GM23338 (cell line): ENCODE data around the gene AZGP1. TPM values are rescaled to one million over a fixed set of nuclear protein-coding genes. Genes with fewer than 3 reads are reported as not detected.

ENCODE experiments used
- ATAC-seq: fragments of 200-7000 bp; cut with Tn5 transposase; 3 replicates; pipeline ENCODE4 v1.9.1; 2020
- DNase-seq: peaks from one replicate; pipeline ENCODE4 v3.0.0-alpha.2; 2015; ENCODE audit warnings: low spot score
- H2AFZ ChIP-seq: fragments of 200-600 bp; sonication (generic); 2 replicates; pipeline ENCODE4 v1.8.0; 2016; ENCODE audit warnings: antibody characterized with exemption, mild to moderate bottlenecking, moderate library complexity
- H3F3A ChIP-seq: fragments of 200-600 bp; sonication (generic); replicated peaks from 2 replicates; pipeline ENCODE4 v1.8.0; 2017; ENCODE audit warnings: antibody characterized with exemption, mixed run types, low read depth
- H3K27ac ChIP-seq: fragments of 200-600 bp; sonication (generic); 2 replicates; pipeline ENCODE4 v1.6.1; 2016; ENCODE audit warnings: low read depth
- H3K27me3 ChIP-seq: fragments of 200-600 bp; sonication (generic); 2 replicates; pipeline ENCODE4 v1.8.0; 2016; ENCODE audit warnings: mild to moderate bottlenecking, mixed run types, moderate library complexity; ENCODE audit not compliant: insufficient read depth
- H3K36me3 ChIP-seq: fragments of 200-600 bp; sonication (generic); 2 replicates; pipeline ENCODE4 v1.8.0; 2016; ENCODE audit warnings: mild to moderate bottlenecking; ENCODE audit not compliant: insufficient read depth
- H3K4me1 ChIP-seq: fragments of 200-600 bp; sonication (generic); 2 replicates; pipeline ENCODE4 v1.8.0; 2016; ENCODE audit warnings: mild to moderate bottlenecking, moderate library complexity; ENCODE audit not compliant: insufficient read depth
- H3K4me2 ChIP-seq: fragments of 200-600 bp; sonication (generic); 2 replicates; pipeline ENCODE4 v1.7.1; 2017; ENCODE audit warnings: mixed run types
- H3K4me3 ChIP-seq: fragments of 200-600 bp; sonication (generic); 2 replicates; pipeline ENCODE4 v1.6.1; 2016; ENCODE audit warnings: mixed run types
- H3K79me2 ChIP-seq: fragments of 200-600 bp; sonication (generic); replicated peaks from 2 replicates; pipeline ENCODE4 v1.8.0; 2017; ENCODE audit warnings: mild to moderate bottlenecking; ENCODE audit not compliant: insufficient read depth
- H3K9me2 ChIP-seq: fragments of 200-600 bp; sonication (generic); 2 replicates; pipeline ENCODE4 v1.8.0; 2017; ENCODE audit not compliant: insufficient read depth
- H4K20me1 ChIP-seq: fragments of 200-600 bp; sonication (generic); replicated peaks from 2 replicates; pipeline ENCODE4 v1.8.0; 2017; ENCODE audit warnings: mild to moderate bottlenecking; ENCODE audit not compliant: insufficient read depth
- H3K27ac Mint-ChIP-seq: 2 replicates; pipeline ENCODE4 v1.8.0; 2020; ENCODE audit warnings: inconsistent platforms, mild to moderate bottlenecking, moderate library complexity, mixed read lengths
- H3K27me3 Mint-ChIP-seq: 3 replicates; pipeline ENCODE4 v1.8.0; 2022; ENCODE audit warnings: low read depth, mild to moderate bottlenecking, moderate library complexity, mixed read lengths, inconsistent platforms; ENCODE audit not compliant: insufficient read depth, poor library complexity
- H3K36me3 Mint-ChIP-seq: 3 replicates; pipeline ENCODE4 v1.8.0; 2021; ENCODE audit warnings: low read depth, mild to moderate bottlenecking, inconsistent platforms, moderate library complexity, mixed read lengths
- H3K4me1 Mint-ChIP-seq: 3 replicates; pipeline ENCODE4 v1.8.0; 2020; ENCODE audit warnings: mild to moderate bottlenecking, inconsistent platforms, mixed read lengths
- H3K4me3 Mint-ChIP-seq: 3 replicates; pipeline ENCODE4 v1.8.0; 2021; ENCODE audit warnings: moderate library complexity, mild to moderate bottlenecking, inconsistent platforms, mixed read lengths
- H3K9me3 Mint-ChIP-seq: 3 replicates; pipeline ENCODE4 v1.8.0; 2020; ENCODE audit warnings: moderate library complexity, mild to moderate bottlenecking, inconsistent platforms, mixed read lengths
- CREB1 ChIP-seq: fragments of 250-450 bp; sonication (Bioruptor Pico); IDR thresholded peaks from 2 replicates; pipeline ENCODE4 v1.5.0; 2020; ENCODE audit warnings: low read depth, mild to moderate bottlenecking, moderate library complexity
- CTCF ChIP-seq, 2 experiments: fragments of 200-600 bp in 1 of 2; sonication (generic) in 1 of 2; conservative IDR thresholded peaks; 2 replicates each; pipeline versions ENCODE4 v1.5.1 to v1.6.1; 2016 to 2017; ENCODE audit warnings: antibody characterized with exemption in 2 of 2, low read depth in 2 of 2, mild to moderate bottlenecking in 2 of 2, moderate library complexity in 1 of 2
- ETS1 ChIP-seq: IDR thresholded peaks from 2 replicates; pipeline ENCODE4 v1.6.1; 2016; ENCODE audit warnings: antibody characterized with exemption
- EZH2 ChIP-seq: fragments of 200-600 bp; sonication (generic); IDR thresholded peaks from one replicate; pipeline ENCODE4 v1.8.0; 2017; ENCODE audit warnings: antibody characterized with exemption, mild to moderate bottlenecking, low read depth; ENCODE audit not compliant: unreplicated experiment
- EZH2phosphoT487 ChIP-seq: fragments of 200-600 bp; sonication (generic); IDR thresholded peaks from one replicate; pipeline ENCODE4 v1.8.1; 2018; ENCODE audit warnings: antibody characterized with exemption; ENCODE audit not compliant: unreplicated experiment
- JUNB ChIP-seq: IDR thresholded peaks from one replicate; pipeline ENCODE4 v1.6.1; 2016; ENCODE audit warnings: antibody characterized with exemption; ENCODE audit not compliant: unreplicated experiment
- NANOG ChIP-seq: IDR thresholded peaks from 2 replicates; pipeline ENCODE4 v1.6.1; 2016; ENCODE audit warnings: antibody characterized with exemption, borderline replicate concordance
- POLR2AphosphoS5 ChIP-seq: IDR thresholded peaks from 2 replicates; pipeline ENCODE4 v1.6.1; 2016; ENCODE audit warnings: antibody characterized with exemption, low read depth
- REST ChIP-seq: IDR thresholded peaks from one replicate; pipeline ENCODE4 v1.6.1; 2018; ENCODE audit warnings: antibody characterized with exemption; ENCODE audit not compliant: unreplicated experiment
- STAT1 ChIP-seq: IDR thresholded peaks from one replicate; pipeline ENCODE4 v1.6.1; 2016; ENCODE audit warnings: antibody characterized with exemption; ENCODE audit not compliant: unreplicated experiment
- ZNF114 ChIP-seq: fragments of 250-450 bp; sonication (Bioruptor Pico); IDR thresholded peaks from 2 replicates; pipeline ENCODE4 v1.5.0; 2020; ENCODE audit warnings: mild to moderate bottlenecking, moderate library complexity
- ZNF331 ChIP-seq: fragments of 250-450 bp; sonication (Bioruptor Pico); IDR thresholded peaks from 2 replicates; pipeline ENCODE4 v1.5.0; 2020; ENCODE audit warnings: low read depth, mild to moderate bottlenecking, moderate library complexity
- ZNF462 ChIP-seq: fragments of 250-450 bp; sonication (Bioruptor Pico); IDR thresholded peaks from 2 replicates; pipeline ENCODE4 v1.5.0; 2020; ENCODE audit warnings: mild to moderate bottlenecking, moderate library complexity
- polyA plus RNA-seq: library from polyadenylated mRNA; unstranded; fragments of >200 nt; fragmentation: Nextera tagmentation; extraction: Ambion mirVana; gene quantifications from 2 replicates; pipeline ENCODE4 v1.2.1, GENCODE V29; 2016
- total RNA-seq: library from RNA; depleted of rRNA; stranded (reverse); fragments of >200 nt; shearing (Covaris generic); gene quantifications from 2 replicates; pipeline ENCODE4 v1.2.3, GENCODE V29; 2014

The AZGP1 gene
- total and polyA plus RNA-seq, 2 experiments from 2014 or later = 0.17 to 1.3 TPM

- H3K27me3 ChIP-seq = no peaks in the 10 kb centered on the region
- ATAC-seq (no peak), DNase-seq (no peak)
- peaks cover 48% of the 10 kb centered on the region for H3K36me3 Mint-ChIP-seq
- H3K9me2 ChIP-seq = peaks cover 5% of the 10 kb centered on the region; the same call in 1 of the 2 replicates
- peaks cover 36% of the 10 kb centered on the region for H3K9me3 Mint-ChIP-seq
- H3K27me3 Mint-ChIP-seq = peaks cover 8% of the 10 kb centered on the region
- peaks cover 25% of the 10 kb centered on the region for H3K79me2 ChIP-seq
- H3K4me3 Mint-ChIP-seq = peak overlapping the region; percentile 76
- TF ChIP-seq ZNF462 (no peak), CREB1 (CRISPR knock-in tag) (no peak), EZH2 (no peak), ZNF114 (CRISPR knock-in tag) (no peak), ZNF331 (no peak), POLR2AphosphoS5 (no peak), STAT1 (no peak), CTCF (conservative IDR thresholded peaks at IDR 0.05; ENCODE audit: low read depth in 2 of 2) (no peak), EZH2phosphoT487 (no peak), NANOG (no peak), JUNB (no peak), ETS1 (no peak), REST (no peak)
- no peaks in the 10 kb centered on the region for H3K36me3 ChIP-seq
- peak overlapping the region; percentile 23; the same call in 1 of the 2 replicates for H3K27ac Mint-ChIP-seq
- peak overlapping the region; percentile 88 for H2AFZ ChIP-seq
- no peaks in the 10 kb centered on the region for H3K4me1 Mint-ChIP-seq
- H3K4me2 ChIP-seq = peak overlapping the region; percentile 81
- H3K27ac ChIP-seq = peak overlapping the region; percentile 74
- no peaks in the 10 kb centered on the region for H3F3A ChIP-seq
- no peaks in the 10 kb centered on the region for H3K4me1 ChIP-seq
- no peaks in the 10 kb centered on the region; the same call in 1 of the 2 replicates for H4K20me1 ChIP-seq
- peak overlapping the region; percentile 68 for H3K4me3 ChIP-seq
Observed at GRCh38 chr7:99919814-99920112, 56.1 kb downstream of the AZGP1 start.
